KMS-11 (cell line): ENCODE measurements around the gene CAGE1.

ENCODE experiments used
- H2AFZ ChIP-seq: fragments of 200-600 bp; sonication (generic); 2 replicates; pipeline ENCODE4 v1.6.1; 2016; ENCODE audit warnings: antibody characterized with exemption, mixed run types, low read depth
- H3K27ac ChIP-seq: fragments of 200-600 bp; sonication (generic); 2 replicates; pipeline ENCODE4 v1.6.1; 2016; ENCODE audit warnings: mild to moderate bottlenecking, mixed run types
- H3K27me3 ChIP-seq: fragments of 200-600 bp; sonication (generic); 2 replicates; pipeline ENCODE4 v1.6.1; 2017; ENCODE audit warnings: mild to moderate bottlenecking, low read depth, mixed run types, moderate library complexity; ENCODE audit not compliant: insufficient read depth
- H3K36me3 ChIP-seq: fragments of 200-600 bp; sonication (generic); 2 replicates; pipeline ENCODE4 v1.6.1; 2017; ENCODE audit warnings: mild to moderate bottlenecking, mixed run types; ENCODE audit not compliant: insufficient read depth
- H3K4me1 ChIP-seq: fragments of 200-600 bp; sonication (generic); 2 replicates; pipeline ENCODE4 v1.6.1; 2016; ENCODE audit warnings: mild to moderate bottlenecking, low read depth, mixed run types; ENCODE audit not compliant: poor library complexity, severe bottlenecking
- H3K4me2 ChIP-seq: fragments of 200-600 bp; sonication (generic); 2 replicates; pipeline ENCODE4 v1.7.0; 2016; ENCODE audit warnings: mild to moderate bottlenecking, mixed run types
- H3K4me3 ChIP-seq: fragments of 200-600 bp; sonication (generic); IDR thresholded peaks from 2 replicates; pipeline ENCODE4 v1.6.1; 2017; ENCODE audit warnings: low read depth, low read length, mixed read lengths; ENCODE audit not compliant: insufficient read depth
- H3K79me2 ChIP-seq: fragments of 200-600 bp; sonication (generic); 2 replicates; pipeline ENCODE4 v1.6.1; 2016; ENCODE audit warnings: low read depth, mixed run types; ENCODE audit not compliant: insufficient read depth
- H3K9ac ChIP-seq: fragments of 200-600 bp; sonication (generic); 2 replicates; pipeline ENCODE4 v1.6.1; 2016; ENCODE audit warnings: mild to moderate bottlenecking, mixed run types
- H4K20me1 ChIP-seq: fragments of 200-600 bp; sonication (generic); 2 replicates; pipeline ENCODE4 v1.6.1; 2016; ENCODE audit warnings: mild to moderate bottlenecking, mixed run types; ENCODE audit not compliant: insufficient read depth
- CTCF ChIP-seq: fragments of 200-600 bp; sonication (generic); conservative IDR thresholded peaks from 2 replicates; pipeline ENCODE4 v1.6.1; 2017; ENCODE audit warnings: low read depth, mild to moderate bottlenecking, antibody characterized with exemption, low read length, moderate library complexity, mixed read lengths

Gene CAGE1

GRCh38 chr6:7401075-7401474 lies 11.5 kb upstream of the CAGE1 start:
- Histone ChIP-seq H3K4me1 (no peaks in the 10 kb centered on the region), H4K20me1 (no peaks in the 10 kb centered on the region)
- TF ChIP-seq CTCF: no peak

GRCh38 chr6:7392402-7392801 lies 2.9 kb upstream of the CAGE1 start:
- Histone ChIP-seq H3K4me1 (peaks cover 24% of the 10 kb centered on the region), H3K27ac (no peak overlapping the region), H4K20me1 (no peaks in the 10 kb centered on the region), H3K4me2 (no peak overlapping the region), H3K9ac (no peak overlapping the region), H3K79me2 (peaks cover 32% of the 10 kb centered on the region), H3K36me3 (no peaks in the 10 kb centered on the region), H3K27me3 (no peaks in the 10 kb centered on the region), H2AFZ (no peak overlapping the region), H3K4me3 (no peak overlapping the region)
- no peak for TF ChIP-seq CTCF

More at GRCh38 chr6:7401075-7401474, 11.5 kb upstream of the CAGE1 start:
- Histone ChIP-seq H3K4me3 (no peak overlapping the region), H3K79me2 (no peaks in the 10 kb centered on the region), H3K36me3 (peaks cover 26% of the 10 kb centered on the region; the same call in 1 of the 2 replicates), H3K9ac (no peak overlapping the region), H3K27ac (no peak overlapping the region), H2AFZ (no peak overlapping the region), H3K4me2 (no peak overlapping the region), H3K27me3 (no peaks in the 10 kb centered on the region)

- Histone ChIP-seq H3K4me2 (peak overlapping the region; percentile 49), H3K9ac (no peak overlapping the region), H3K4me1 (peaks cover 24% of the 10 kb centered on the region), H3K27ac (no peak overlapping the region), H3K27me3 (no peaks in the 10 kb centered on the region), H3K4me3 (no peak overlapping the region), H4K20me1 (no peaks in the 10 kb centered on the region), H2AFZ (no peak overlapping the region), H3K79me2 (peaks cover 32% of the 10 kb centered on the region), H3K36me3 (no peaks in the 10 kb centered on the region)
- TF ChIP-seq CTCF: no peak
Observed at GRCh38 chr6:7391151-7391550, 1.6 kb upstream of the CAGE1 start.

GRCh38 chr6:7390226-7390878 lies 810 bp upstream of the CAGE1 start:
- Histone ChIP-seq H3K27me3 (no peaks in the 10 kb centered on the region), H3K27ac (peak overlapping the region; percentile 94), H3K4me2 (peak overlapping the region; percentile 49), H3K4me3 (no peak overlapping the region), H3K9ac (peak overlapping the region; percentile 91), H4K20me1 (no peaks in the 10 kb centered on the region), H3K36me3 (no peaks in the 10 kb centered on the region), H2AFZ (peak overlapping the region; percentile 55), H3K79me2 (peaks cover 32% of the 10 kb centered on the region), H3K4me1 (peaks cover 24% of the 10 kb centered on the region)
- no peak for TF ChIP-seq CTCF
